ENCODE data around the gene CHRDL2. TPM values are rescaled to one million over a fixed set of nuclear protein-coding genes. Genes with fewer than 3 reads are reported as not detected.

Gene CHRDL2
- total and polyA plus RNA-seq, 2 experiments from 2014 or later: not detected

GRCh38 chr11:74720596-74721478 is 10.4 kb downstream of the CHRDL2 start:
- no peak for TF ChIP-seq EZH2 (IDR thresholded peaks at IDR 0.05; ENCODE audit: insufficient read depth, poor library complexity, severe bottlenecking)
- TF ChIP-seq EZH2phosphoT487 (IDR thresholded peaks at IDR 0.05; ENCODE audit: insufficient read depth, low read depth): no peak
- H3K4me2 ChIP-seq (ENCODE audit: unreplicated experiment): no peak overlapping the region
- no peaks in the 10 kb centered on the region for H3K9me3 ChIP-seq (ENCODE audit: low read depth)
- H3K27me3 ChIP-seq (replicated peaks; ENCODE audit: insufficient read depth): peaks cover 10% of the 10 kb centered on the region; the same call in 1 of the 2 replicates
- no peak overlapping the region for H3K27ac ChIP-seq
- DNase-seq: no peak
- H3K9ac ChIP-seq: no peak overlapping the region
- WGBS, 2 experiments (ENCODE audit: low coverage in 1 of 2, low lambda C conversion rate in 2 of 2, missing lambda C conversion rate in 2 of 2): 58 to 61% methylated on average over 17 of the region's 17 CpGs
- H2AFZ ChIP-seq: no peak overlapping the region
- H4K20me1 ChIP-seq (ENCODE audit: insufficient read depth): no peaks in the 10 kb centered on the region
- H3K4me1 ChIP-seq (ENCODE audit: insufficient read depth): no peaks in the 10 kb centered on the region
- no peaks in the 10 kb centered on the region for H3K79me2 ChIP-seq (ENCODE audit: insufficient read depth)
- in situ Hi-C loops (cut with MboI): no loop called here
- no peaks in the 10 kb centered on the region for H3K36me3 ChIP-seq (ENCODE audit: low read depth)
- H3K4me3 ChIP-seq: no peak overlapping the region
- no peaks in the 10 kb centered on the region for H3F3A ChIP-seq (ENCODE audit: insufficient read depth)
- no peaks in the 10 kb centered on the region for H3K9me2 ChIP-seq (ENCODE audit: insufficient read depth)

- Histone ChIP-seq H3K4me1 (ENCODE audit: insufficient read depth) (no peaks in the 10 kb centered on the region), H4K20me1 (ENCODE audit: insufficient read depth) (no peaks in the 10 kb centered on the region), H3K27ac (no peak overlapping the region), H3K9ac (no peak overlapping the region), H3K36me3 (ENCODE audit: low read depth) (no peaks in the 10 kb centered on the region), H3K4me2 (ENCODE audit: unreplicated experiment) (no peak overlapping the region), H3K27me3 (replicated peaks; ENCODE audit: insufficient read depth) (peaks cover 9% of the 10 kb centered on the region; the same call in 1 of the 2 replicates), H3K4me3 (no peak overlapping the region), H3K9me3 (ENCODE audit: low read depth) (no peaks in the 10 kb centered on the region), H3K9me2 (ENCODE audit: insufficient read depth) (no peaks in the 10 kb centered on the region), H2AFZ (no peak overlapping the region), H3F3A (ENCODE audit: insufficient read depth) (no peaks in the 10 kb centered on the region), H3K79me2 (ENCODE audit: insufficient read depth) (no peaks in the 10 kb centered on the region)
- TF ChIP-seq EZH2phosphoT487 (IDR thresholded peaks at IDR 0.05; ENCODE audit: insufficient read depth, low read depth) (no peak), EZH2 (IDR thresholded peaks at IDR 0.05; ENCODE audit: insufficient read depth, poor library complexity, severe bottlenecking) (no peak)
- no peak for DNase-seq
- 83 to 84% methylated on average over 5 of the region's 5 CpGs for WGBS, 2 experiments (ENCODE audit: low coverage in 1 of 2, low lambda C conversion rate in 2 of 2, missing lambda C conversion rate in 2 of 2)
- in situ Hi-C loops (cut with MboI): loop anchor here (10.0 kb wide), 1 partner anchor 264 kb away; no protein-coding TSS in a partner anchor
Observed at GRCh38 chr11:74719011-74719410, 12.2 kb downstream of the CHRDL2 start.

- Histone ChIP-seq H3K79me2 (ENCODE audit: insufficient read depth) (no peaks in the 10 kb centered on the region), H3K9me2 (ENCODE audit: insufficient read depth) (no peaks in the 10 kb centered on the region), H3K9me3 (ENCODE audit: low read depth) (no peaks in the 10 kb centered on the region), H3K27ac (no peak overlapping the region), H3K27me3 (replicated peaks; ENCODE audit: insufficient read depth) (no peaks in the 10 kb centered on the region; the same call in 1 of the 2 replicates), H3K9ac (no peak overlapping the region), H2AFZ (no peak overlapping the region), H3K4me3 (no peak overlapping the region), H3K36me3 (ENCODE audit: low read depth) (no peaks in the 10 kb centered on the region), H3K4me2 (ENCODE audit: unreplicated experiment) (no peak overlapping the region), H4K20me1 (ENCODE audit: insufficient read depth) (no peaks in the 10 kb centered on the region), H3K4me1 (ENCODE audit: insufficient read depth) (no peaks in the 10 kb centered on the region), H3F3A (ENCODE audit: insufficient read depth) (no peaks in the 10 kb centered on the region)
- TF ChIP-seq EZH2phosphoT487 (IDR thresholded peaks at IDR 0.05; ENCODE audit: insufficient read depth, low read depth) (no peak), EZH2 (IDR thresholded peaks at IDR 0.05; ENCODE audit: insufficient read depth, poor library complexity, severe bottlenecking) (no peak)
- WGBS, 2 experiments (ENCODE audit: low coverage in 1 of 2, low lambda C conversion rate in 2 of 2, missing lambda C conversion rate in 2 of 2): 43 to 59% methylated on average over 4 to 5 of the region's 5 CpGs
- no peak for DNase-seq
- in situ Hi-C loops (cut with MboI): loop anchor here (10.0 kb wide), 1 partner anchor 263 kb away; no protein-coding TSS in a partner anchor
Observed at GRCh38 chr11:74717221-74717969, 13.8 kb downstream of the CHRDL2 start.

DNA sequence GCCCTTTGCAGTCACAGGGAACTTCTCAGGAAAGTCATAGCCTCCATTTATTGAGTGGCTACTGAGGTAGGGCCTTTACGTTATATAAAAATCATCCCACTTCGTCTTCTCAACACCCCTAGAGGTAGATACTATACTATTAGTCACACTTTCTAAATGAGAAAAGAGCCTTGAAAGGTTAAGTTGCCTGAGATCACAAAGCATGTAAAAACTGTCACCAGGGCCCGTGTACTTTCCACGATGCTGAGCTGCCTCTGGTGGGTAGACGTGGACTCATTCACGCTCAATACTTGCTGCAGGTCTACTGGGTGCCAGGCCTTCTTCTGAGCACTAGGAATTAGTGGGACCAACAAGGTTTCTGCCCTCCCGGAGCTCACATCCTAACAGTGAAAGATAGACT is 16.3 kb downstream of the CHRDL2 start:
- no peak for DNase-seq
- Histone ChIP-seq H3K27me3 (replicated peaks; ENCODE audit: insufficient read depth) (no peaks in the 10 kb centered on the region; the same call in 1 of the 2 replicates), H3K4me1 (ENCODE audit: insufficient read depth) (peaks cover 6% of the 10 kb centered on the region; the same call in 1 of the 2 replicates), H3K9me2 (ENCODE audit: insufficient read depth) (no peaks in the 10 kb centered on the region), H3K36me3 (ENCODE audit: low read depth) (no peaks in the 10 kb centered on the region), H4K20me1 (ENCODE audit: insufficient read depth) (no peaks in the 10 kb centered on the region), H3K4me3 (no peak overlapping the region), H3K4me2 (ENCODE audit: unreplicated experiment) (no peak overlapping the region), H3K79me2 (ENCODE audit: insufficient read depth) (no peaks in the 10 kb centered on the region), H3K9me3 (ENCODE audit: low read depth) (no peaks in the 10 kb centered on the region), H3K9ac (no peak overlapping the region), H3K27ac (no peak overlapping the region), H2AFZ (no peak overlapping the region), H3F3A (ENCODE audit: insufficient read depth) (no peaks in the 10 kb centered on the region)
- 83 to 86% methylated on average over 7 of the region's 7 CpGs for WGBS, 2 experiments (ENCODE audit: low coverage in 1 of 2, low lambda C conversion rate in 2 of 2, missing lambda C conversion rate in 2 of 2)
- TF ChIP-seq EZH2phosphoT487 (IDR thresholded peaks at IDR 0.05; ENCODE audit: insufficient read depth, low read depth): no peak
- TF ChIP-seq EZH2 (IDR thresholded peaks at IDR 0.05; ENCODE audit: insufficient read depth, poor library complexity, severe bottlenecking): no peak
- in situ Hi-C loops (cut with MboI): loop anchor here (10.0 kb wide), 1 partner anchor 260 kb away; no protein-coding TSS in a partner anchor

All from GM23248 (cell line).